ENCODE measurements around the gene UBTD2.

DNA sequence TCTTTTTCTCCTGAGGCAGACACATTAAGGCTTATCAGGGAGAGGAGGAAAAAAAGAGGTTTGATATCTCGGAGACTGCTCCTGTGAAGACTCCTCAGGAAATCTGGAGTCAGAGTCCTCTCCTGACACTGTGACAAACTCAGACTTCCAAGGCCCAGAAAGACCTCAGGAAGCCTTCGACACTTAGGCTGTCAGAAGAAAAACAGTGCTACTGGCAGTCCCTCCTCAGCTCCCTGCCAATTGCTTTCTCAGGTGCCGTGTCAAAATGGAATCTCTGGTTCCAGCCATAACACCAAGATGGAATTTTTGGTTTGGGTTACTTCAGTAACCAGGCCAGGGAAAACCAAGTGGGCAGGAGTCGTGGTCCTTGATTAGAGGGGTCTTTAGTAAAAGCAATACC is 99.7 kb downstream of the UBTD2 start:
- TF ChIP-seq, protein P1, sequence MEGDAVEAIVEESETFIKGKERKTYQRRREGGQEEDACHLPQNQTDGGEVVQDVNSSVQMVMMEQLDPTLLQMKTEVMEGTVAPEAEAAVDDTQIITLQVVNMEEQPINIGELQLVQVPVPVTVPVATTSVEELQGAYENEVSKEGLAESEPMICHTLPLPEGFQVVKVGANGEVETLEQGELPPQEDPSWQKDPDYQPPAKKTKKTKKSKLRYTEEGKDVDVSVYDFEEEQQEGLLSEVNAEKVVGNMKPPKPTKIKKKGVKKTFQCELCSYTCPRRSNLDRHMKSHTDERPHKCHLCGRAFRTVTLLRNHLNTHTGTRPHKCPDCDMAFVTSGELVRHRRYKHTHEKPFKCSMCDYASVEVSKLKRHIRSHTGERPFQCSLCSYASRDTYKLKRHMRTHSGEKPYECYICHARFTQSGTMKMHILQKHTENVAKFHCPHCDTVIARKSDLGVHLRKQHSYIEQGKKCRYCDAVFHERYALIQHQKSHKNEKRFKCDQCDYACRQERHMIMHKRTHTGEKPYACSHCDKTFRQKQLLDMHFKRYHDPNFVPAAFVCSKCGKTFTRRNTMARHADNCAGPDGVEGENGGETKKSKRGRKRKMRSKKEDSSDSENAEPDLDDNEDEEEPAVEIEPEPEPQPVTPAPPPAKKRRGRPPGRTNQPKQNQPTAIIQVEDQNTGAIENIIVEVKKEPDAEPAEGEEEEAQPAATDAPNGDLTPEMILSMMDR (IDR thresholded peaks at IDR 0.05 in 4 of 5, conservative IDR thresholded peaks at IDR 0.05 in 1 of 5), result no peak
- TF ChIP-seq POLR2A (IDR thresholded peaks at IDR 0.05), result no peak

Measured in gastrocnemius medialis (tissue), 4 donors.